Uterus (tissue), 4 donors: ENCODE results near the gene COL5A1. TPM values are rescaled to one million over a fixed set of nuclear protein-coding genes. Genes with fewer than 3 reads are reported as not detected.

Experiments used
- DNase-seq, 2 donors: peaks; one replicate each; pipeline ENCODE4 v3.0.0-alpha.2; 2019 to 2020
- H3K27ac ChIP-seq, 2 donors: fragments of 200-600 bp; sonication (generic); 1 replicate in 1 of 2; 2 replicates in 1 of 2; pipeline ENCODE4 v1.5.1; 2016 to 2018
- H3K27me3 ChIP-seq, 2 donors: fragments of 200-600 bp; sonication (generic); one replicate each; pipeline ENCODE4 v1.5.1; 2018 to 2019; ENCODE audit warnings: control low read depth in 1 of 2
- H3K36me3 ChIP-seq, 2 donors: fragments of 200-600 bp; sonication (generic); one replicate each; pipeline ENCODE4 v1.5.1; 2019; ENCODE audit warnings: control low read depth in 1 of 2
- H3K4me1 ChIP-seq, 2 donors: fragments of 200-600 bp; sonication (generic); one replicate each; pipeline ENCODE4 v1.5.1; 2018 to 2019; ENCODE audit warnings: control low read depth in 1 of 2
- H3K4me3 ChIP-seq, 2 donors: fragments of 200-600 bp; sonication (generic); 1 replicate in 1 of 2; 2 replicates in 1 of 2; pipeline ENCODE4 v1.5.1; 2018 to 2019; ENCODE audit warnings: mild to moderate bottlenecking in 1 of 2
- H3K9me3 ChIP-seq, 2 donors: fragments of 200-600 bp; sonication (generic); one replicate each; pipeline ENCODE4 v1.5.1; 2019; ENCODE audit warnings: control low read depth in 1 of 2
- POLR2A ChIP-seq, 2 donors: fragments of 450-650 bp; IDR thresholded peaks; one replicate each; pipeline ENCODE4 v1.6.1; 2016; ENCODE audit warnings: antibody characterized with exemption in 2 of 2, mild to moderate bottlenecking in 1 of 2, moderate library complexity in 1 of 2
- intact Hi-C: fragments of 100-400 bp; cut with DNase I; formaldehyde crosslinking; loops from one replicate; pipeline ENCODE4 v1.15.1; 2023; ENCODE audit warnings: low total_unique reads
- total RNA-seq, 4 donors: library from RNA; depleted of rRNA in 3 of 4; stranded (reverse); fragments of >200 nt in 3 of 4; gene quantifications; one replicate each; pipeline versions ENCODE4 v1.1.0 to v1.2.4, GENCODE V29; 2014 to 2023
- TF ChIP-seq, protein P1 (sequence below), 4 experiments: fragments of 200-600 bp in 2 of 4; fragments of 450-650 bp in 2 of 4; sonication (generic) in 2 of 4; IDR thresholded peaks; one replicate each; pipeline ENCODE4 v1.5.1; 2016 to 2019; ENCODE audit warnings: antibody characterized with exemption in 4 of 4, mild to moderate bottlenecking in 2 of 4, moderate library complexity in 1 of 4
- donor health status: DM: yes; HTN: yes; CAD: no.

Gene COL5A1
- total RNA-seq, 4 donors from 2014 or later, result 21.2 to 604 (median 129) TPM

- peak overlapping the region; percentile 83 to 86 for H3K27ac ChIP-seq
Observed at GRCh38 chr9:134659688-134660131, 18.1 kb downstream of the COL5A1 start.

DNA sequence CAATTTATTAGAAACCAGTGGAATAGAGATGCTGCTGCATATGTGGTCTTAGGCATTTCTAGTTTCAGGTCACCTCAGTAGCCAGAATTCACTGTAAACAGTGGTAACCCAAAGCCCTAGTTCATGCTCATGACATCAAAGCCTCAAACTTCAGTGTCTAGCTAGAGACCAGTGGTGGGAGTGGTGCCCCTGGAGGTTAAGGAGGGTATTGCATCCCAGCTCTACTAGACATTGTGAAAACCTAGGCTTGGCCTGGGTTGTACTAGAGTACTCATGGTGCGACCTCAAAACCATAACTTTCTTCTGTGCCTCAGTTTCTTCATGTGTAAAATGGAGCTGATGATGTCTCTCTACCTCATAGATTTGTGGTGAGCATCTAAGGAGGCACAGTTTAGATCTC is 18.8 kb downstream of the COL5A1 start:
- Histone ChIP-seq H3K4me1 (peaks cover 37 to 43% of the 10 kb centered on the region in 2 donors), H3K27me3 (no peaks in the 10 kb centered on the region), H3K27ac (peak overlapping the region; percentile 83 to 86), H3K4me3 (no peak overlapping the region), H3K9me3 (no peaks in the 10 kb centered on the region), H3K36me3 (no peaks in the 10 kb centered on the region)
- no peak for DNase-seq
- intact Hi-C loops, result no loop called here
- TF ChIP-seq, protein P1, sequence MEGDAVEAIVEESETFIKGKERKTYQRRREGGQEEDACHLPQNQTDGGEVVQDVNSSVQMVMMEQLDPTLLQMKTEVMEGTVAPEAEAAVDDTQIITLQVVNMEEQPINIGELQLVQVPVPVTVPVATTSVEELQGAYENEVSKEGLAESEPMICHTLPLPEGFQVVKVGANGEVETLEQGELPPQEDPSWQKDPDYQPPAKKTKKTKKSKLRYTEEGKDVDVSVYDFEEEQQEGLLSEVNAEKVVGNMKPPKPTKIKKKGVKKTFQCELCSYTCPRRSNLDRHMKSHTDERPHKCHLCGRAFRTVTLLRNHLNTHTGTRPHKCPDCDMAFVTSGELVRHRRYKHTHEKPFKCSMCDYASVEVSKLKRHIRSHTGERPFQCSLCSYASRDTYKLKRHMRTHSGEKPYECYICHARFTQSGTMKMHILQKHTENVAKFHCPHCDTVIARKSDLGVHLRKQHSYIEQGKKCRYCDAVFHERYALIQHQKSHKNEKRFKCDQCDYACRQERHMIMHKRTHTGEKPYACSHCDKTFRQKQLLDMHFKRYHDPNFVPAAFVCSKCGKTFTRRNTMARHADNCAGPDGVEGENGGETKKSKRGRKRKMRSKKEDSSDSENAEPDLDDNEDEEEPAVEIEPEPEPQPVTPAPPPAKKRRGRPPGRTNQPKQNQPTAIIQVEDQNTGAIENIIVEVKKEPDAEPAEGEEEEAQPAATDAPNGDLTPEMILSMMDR (IDR thresholded peaks at IDR 0.05), result peak in 3 of 4 experiments; percentile 9 to 47 (median 29)
- TF ChIP-seq POLR2A (IDR thresholded peaks at IDR 0.05), result no peak

More at GRCh38 chr9:134659688-134660131, 18.1 kb downstream of the COL5A1 start:
- no peaks in the 10 kb centered on the region for H3K27me3 ChIP-seq
- no peak overlapping the region for H3K4me3 ChIP-seq
- DNase-seq, result no peak
- intact Hi-C loops, result no loop called here
- TF ChIP-seq, protein P1 (IDR thresholded peaks at IDR 0.05), result no peak
- no peak for TF ChIP-seq POLR2A (IDR thresholded peaks at IDR 0.05)
- no peaks in the 10 kb centered on the region for H3K36me3 ChIP-seq
- H3K4me1 ChIP-seq, result peaks cover 37 to 47% of the 10 kb centered on the region in 2 donors
- H3K9me3 ChIP-seq, result no peaks in the 10 kb centered on the region

DNA sequence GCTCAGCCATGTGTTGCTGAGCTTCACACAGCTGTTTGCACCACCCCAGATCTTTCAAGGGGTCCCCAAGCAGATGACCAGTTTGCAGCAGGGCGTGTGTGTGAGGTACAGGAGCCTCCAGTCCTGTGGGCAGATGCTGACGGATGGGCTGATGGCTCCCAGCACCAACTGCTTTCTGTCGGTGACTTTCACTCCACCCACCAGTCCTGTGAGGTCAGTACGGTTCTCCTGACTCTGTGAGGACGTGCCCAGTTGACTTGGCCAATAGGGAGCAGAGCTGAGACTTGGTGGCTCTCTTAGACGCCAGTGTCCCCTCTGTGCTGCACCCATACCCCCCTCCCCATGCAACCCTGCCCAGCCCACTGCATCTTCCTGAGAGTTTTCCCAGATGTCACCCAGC is 19.7 kb downstream of the COL5A1 start:
- no peak for TF ChIP-seq POLR2A (IDR thresholded peaks at IDR 0.05)
- TF ChIP-seq, protein P1 (IDR thresholded peaks at IDR 0.05), result no peak
- Histone ChIP-seq H3K27ac (peak overlapping the region; percentile 83 to 86), H3K36me3 (no peaks in the 10 kb centered on the region), H3K27me3 (no peaks in the 10 kb centered on the region), H3K4me1 (peaks cover 34 to 37% of the 10 kb centered on the region in 2 donors), H3K4me3 (no peak overlapping the region), H3K9me3 (no peaks in the 10 kb centered on the region)
- DNase-seq, result peak in 1 of 2 donors; percentile 22
- intact Hi-C loops, result no loop called here

- Histone ChIP-seq H3K4me3 (no peak overlapping the region), H3K36me3 (no peaks in the 10 kb centered on the region), H3K4me1 (peaks cover 32 to 37% of the 10 kb centered on the region in 2 donors), H3K27me3 (no peaks in the 10 kb centered on the region), H3K27ac (peak overlapping the region; percentile 83 to 86), H3K9me3 (no peaks in the 10 kb centered on the region)
- DNase-seq, result peak; percentile 72 to 79
- intact Hi-C loops, result no loop called here
- TF ChIP-seq, protein P1 (IDR thresholded peaks at IDR 0.05), result no peak
- no peak for TF ChIP-seq POLR2A (IDR thresholded peaks at IDR 0.05)
Observed at GRCh38 chr9:134661791-134662142, 20.2 kb downstream of the COL5A1 start.

GRCh38 chr9:134662143-134662876 is 20.7 kb downstream of the COL5A1 start:
- TF ChIP-seq POLR2A (IDR thresholded peaks at IDR 0.05), result no peak
- TF ChIP-seq, protein P1 (IDR thresholded peaks at IDR 0.05), result no peak
- H3K36me3 ChIP-seq, result no peaks in the 10 kb centered on the region
- intact Hi-C loops, result no loop called here
- H3K9me3 ChIP-seq, result no peaks in the 10 kb centered on the region
- no peak overlapping the region for H3K4me3 ChIP-seq
- peaks cover 32 to 37% of the 10 kb centered on the region in 2 donors for H3K4me1 ChIP-seq
- DNase-seq, result peak; percentile 84 to 87
- no peaks in the 10 kb centered on the region for H3K27me3 ChIP-seq
- peak overlapping the region; percentile 83 to 86 for H3K27ac ChIP-seq
